ENCODE results near the gene TGFBR2.

DNA sequence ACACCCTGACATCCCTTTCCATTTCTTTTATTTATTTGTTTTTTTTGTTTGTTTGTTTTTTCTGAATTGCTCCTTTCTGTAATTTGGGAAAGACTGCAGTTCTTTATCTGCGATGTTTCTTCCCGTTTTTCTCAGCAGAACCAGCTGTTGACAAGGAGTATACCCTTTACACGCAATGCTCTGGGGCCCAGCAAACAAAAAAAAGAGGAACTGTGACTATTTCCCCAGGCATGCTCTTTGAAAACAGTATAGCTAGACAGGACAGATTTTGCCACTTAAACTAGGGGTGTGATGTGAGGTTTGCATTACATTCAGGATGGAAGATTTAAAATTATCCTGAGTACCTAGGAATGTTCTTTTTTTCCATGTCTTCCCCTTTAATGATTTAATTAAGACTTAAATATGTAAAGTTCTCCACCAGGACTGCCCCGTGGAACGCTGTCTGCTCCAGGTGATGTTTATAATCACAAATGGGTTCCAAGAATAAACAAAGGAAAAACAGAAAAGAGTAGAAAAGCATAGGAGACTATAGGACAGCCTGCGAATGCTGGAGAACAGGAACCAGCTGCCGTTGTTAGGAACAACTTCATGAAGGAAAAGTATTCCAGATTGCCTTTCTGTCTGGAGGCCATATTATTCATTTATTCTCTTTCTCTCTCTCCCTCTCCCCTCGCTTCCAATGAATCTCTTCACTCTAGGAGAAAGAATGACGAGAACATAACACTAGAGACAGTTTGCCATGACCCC is 43.3 kb downstream of the TGFBR2 start:
- TF ChIP-seq, protein P1, sequence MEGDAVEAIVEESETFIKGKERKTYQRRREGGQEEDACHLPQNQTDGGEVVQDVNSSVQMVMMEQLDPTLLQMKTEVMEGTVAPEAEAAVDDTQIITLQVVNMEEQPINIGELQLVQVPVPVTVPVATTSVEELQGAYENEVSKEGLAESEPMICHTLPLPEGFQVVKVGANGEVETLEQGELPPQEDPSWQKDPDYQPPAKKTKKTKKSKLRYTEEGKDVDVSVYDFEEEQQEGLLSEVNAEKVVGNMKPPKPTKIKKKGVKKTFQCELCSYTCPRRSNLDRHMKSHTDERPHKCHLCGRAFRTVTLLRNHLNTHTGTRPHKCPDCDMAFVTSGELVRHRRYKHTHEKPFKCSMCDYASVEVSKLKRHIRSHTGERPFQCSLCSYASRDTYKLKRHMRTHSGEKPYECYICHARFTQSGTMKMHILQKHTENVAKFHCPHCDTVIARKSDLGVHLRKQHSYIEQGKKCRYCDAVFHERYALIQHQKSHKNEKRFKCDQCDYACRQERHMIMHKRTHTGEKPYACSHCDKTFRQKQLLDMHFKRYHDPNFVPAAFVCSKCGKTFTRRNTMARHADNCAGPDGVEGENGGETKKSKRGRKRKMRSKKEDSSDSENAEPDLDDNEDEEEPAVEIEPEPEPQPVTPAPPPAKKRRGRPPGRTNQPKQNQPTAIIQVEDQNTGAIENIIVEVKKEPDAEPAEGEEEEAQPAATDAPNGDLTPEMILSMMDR (conservative IDR thresholded peaks at IDR 0.05; ENCODE audit: low read length) = no peak
- TF ChIP-seq EZH2phosphoT487 (IDR thresholded peaks at IDR 0.05; ENCODE audit: borderline replicate concordance) = no peak
